Body of pancreas (tissue), 4 donors: ENCODE data around the gene OR10G3.

Source experiments
- CTCF ChIP-seq, 7 experiments: fragments of 450-650 bp in 4 of 7; fragments of 200-600 bp in 3 of 7; sonication (generic) in 3 of 7; IDR thresholded peaks; one replicate each; pipeline ENCODE4 v1.5.1; 2016 to 2019; ENCODE audit warnings: antibody characterized with exemption in 7 of 7
- POLR2A ChIP-seq, 3 donors: fragments of 450-650 bp; IDR thresholded peaks; one replicate each; pipeline ENCODE4 v1.6.1; 2016; ENCODE audit warnings: antibody characterized with exemption in 3 of 3, mild to moderate bottlenecking in 2 of 3

DNA sequence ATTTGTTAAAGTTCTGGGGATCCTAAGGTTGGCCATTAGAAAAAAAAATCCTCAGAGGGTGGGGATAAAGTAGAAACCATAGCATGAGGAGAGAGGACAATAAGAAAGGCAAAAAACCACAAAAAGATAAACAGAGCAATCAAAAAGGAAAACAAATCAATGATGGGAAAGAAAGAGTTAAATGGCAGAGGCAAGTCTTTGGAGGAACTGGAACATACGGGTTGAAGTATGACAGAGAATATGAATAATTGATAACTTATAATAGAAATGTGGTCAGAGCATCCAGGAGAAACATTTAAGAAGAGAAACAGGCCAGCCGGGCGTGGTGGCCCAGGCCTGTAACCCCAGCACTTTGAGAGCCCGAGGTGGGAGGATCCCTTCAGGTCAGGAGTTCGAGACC, 35.9 kb downstream of the OR10G3 start:
- TF ChIP-seq CTCF (IDR thresholded peaks at IDR 0.05) (no peak), POLR2A (IDR thresholded peaks at IDR 0.05) (no peak)
